Kidney (tissue), 14 donors: ENCODE measurements around the gene HMGB4. TPM values are rescaled to one million over a fixed set of nuclear protein-coding genes. Genes with fewer than 3 reads are reported as not detected.
A peak's percentile ranks its signal among the peaks of the same experiment; 100 is the strongest.

ENCODE experiments used
- DNase-seq, 5 donors: peaks; one replicate each; pipeline ENCODE4 v3.0.0-alpha.2; 2013 to 2020
- FAIRE-seq: peaks from 2 replicates; lab custom pipeline; 2012; peaks lifted over from hg19 to GRCh38; lab: Jason Lieb, UNC
- H3K27ac ChIP-seq, 2 donors: one replicate each; pipeline ENCODE4 v1.7.0; 2013; ENCODE audit warnings: low read depth in 2 of 2, low read length in 2 of 2, inconsistent platforms in 1 of 2
- H3K27me3 ChIP-seq: one replicate; pipeline ENCODE4 v1.7.1; 2013; ENCODE audit warnings: low read length, inconsistent platforms; ENCODE audit not compliant: control insufficient read depth, insufficient read depth
- H3K36me3 ChIP-seq, 3 donors: one replicate each; pipeline versions ENCODE4 v1.7.0 to v1.7.1; 2013; ENCODE audit warnings: low read length in 3 of 3, control low read depth in 1 of 3, inconsistent platforms in 1 of 3; ENCODE audit not compliant: insufficient read depth in 3 of 3, control insufficient read depth in 2 of 3
- H3K4me1 ChIP-seq, 3 donors: one replicate each; pipeline versions ENCODE4 v1.7.0 to v1.7.1; 2013; ENCODE audit warnings: low read length in 3 of 3, inconsistent platforms in 1 of 3, low read depth in 1 of 3; ENCODE audit not compliant: control insufficient read depth in 2 of 3, insufficient read depth in 2 of 3
- H3K4me3 ChIP-seq, 3 donors: one replicate each; pipeline versions ENCODE4 v1.7.0 to v1.8.1; 2013; ENCODE audit warnings: low read length in 3 of 3, control low read depth in 1 of 3, inconsistent platforms in 1 of 3
- H3K9ac ChIP-seq, 3 donors: one replicate each; pipeline versions ENCODE4 v1.7.0 to v1.7.1; 2013; ENCODE audit warnings: low read length in 3 of 3, control low read depth in 1 of 3, inconsistent platforms in 1 of 3
- H3K9me3 ChIP-seq, 3 donors: one replicate each; pipeline versions ENCODE4 v1.7.0 to v1.7.1; 2013; ENCODE audit warnings: low read length in 3 of 3, control low read depth in 1 of 3, inconsistent platforms in 1 of 3; ENCODE audit not compliant: control insufficient read depth in 2 of 3, insufficient read depth in 1 of 3
- intact Hi-C: fragments of 100-400 bp; cut with DNase I; formaldehyde crosslinking; loops from one replicate; pipeline ENCODE4 v1.11.1; 2022
- polyA plus RNA-seq: library from polyadenylated mRNA; stranded (reverse); fragments of 350-450 nt; fragmentation: Illumina TruSeq; extraction: RNeasy Lipid Tissue Mini Kit (QIAGEN cat#74804); gene quantifications from one replicate; pipeline ENCODE4 v1.2.3, GENCODE V29; 2014; ENCODE audit warnings: low read depth, low replicate concordance; ENCODE audit not compliant: insufficient read depth
- total RNA-seq: library from RNA; stranded (reverse); fragmentation: NEBNext Ultra II Directional; extraction: Animal tissue kit (Norgen Biotek cat#: 25700); gene quantifications from one replicate; pipeline ENCODE4 v1.2.1, GENCODE V29; 2021
- TF ChIP-seq, protein P1 (sequence below): IDR thresholded peaks from 3 replicates; pipeline ENCODE4 v1.5.1; 2012; ENCODE audit warnings: mild to moderate bottlenecking, moderate library complexity, borderline replicate concordance; ENCODE audit not compliant: insufficient read depth; ENCODE audit errors: extremely low read depth
- donor health status: control.
- donor health status: control.
- donor health status: control.
- donor health status: control.
- donor health status: control.
- donor health status: DM: yes; HTN: yes; CAD: no.
- donor health status: Normal renal cell carcinoma (clear cell type).

HMGB4 gene
- total and polyA plus RNA-seq, 2 donors from 2014 or later, result not detected

DNA sequence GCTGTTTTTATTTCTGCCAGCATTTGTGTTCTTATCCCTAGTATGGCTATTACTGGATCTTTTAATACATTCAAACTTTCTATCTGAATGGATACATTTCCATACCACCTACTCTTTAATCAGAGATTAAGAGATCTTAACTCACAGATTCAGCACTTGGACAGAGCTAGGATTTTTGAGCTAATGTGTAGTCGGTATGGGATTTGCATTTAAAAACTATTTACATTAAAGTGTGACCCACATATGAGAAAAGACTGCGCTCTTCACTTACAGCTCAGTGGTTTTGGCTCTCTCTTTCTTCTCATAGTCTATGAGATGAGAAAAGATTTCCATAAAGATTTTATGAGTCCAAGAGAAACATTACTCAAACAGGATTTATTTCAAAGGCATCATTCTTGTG lies 16.4 kb downstream of the HMGB4 start:
- TF ChIP-seq, protein P1, sequence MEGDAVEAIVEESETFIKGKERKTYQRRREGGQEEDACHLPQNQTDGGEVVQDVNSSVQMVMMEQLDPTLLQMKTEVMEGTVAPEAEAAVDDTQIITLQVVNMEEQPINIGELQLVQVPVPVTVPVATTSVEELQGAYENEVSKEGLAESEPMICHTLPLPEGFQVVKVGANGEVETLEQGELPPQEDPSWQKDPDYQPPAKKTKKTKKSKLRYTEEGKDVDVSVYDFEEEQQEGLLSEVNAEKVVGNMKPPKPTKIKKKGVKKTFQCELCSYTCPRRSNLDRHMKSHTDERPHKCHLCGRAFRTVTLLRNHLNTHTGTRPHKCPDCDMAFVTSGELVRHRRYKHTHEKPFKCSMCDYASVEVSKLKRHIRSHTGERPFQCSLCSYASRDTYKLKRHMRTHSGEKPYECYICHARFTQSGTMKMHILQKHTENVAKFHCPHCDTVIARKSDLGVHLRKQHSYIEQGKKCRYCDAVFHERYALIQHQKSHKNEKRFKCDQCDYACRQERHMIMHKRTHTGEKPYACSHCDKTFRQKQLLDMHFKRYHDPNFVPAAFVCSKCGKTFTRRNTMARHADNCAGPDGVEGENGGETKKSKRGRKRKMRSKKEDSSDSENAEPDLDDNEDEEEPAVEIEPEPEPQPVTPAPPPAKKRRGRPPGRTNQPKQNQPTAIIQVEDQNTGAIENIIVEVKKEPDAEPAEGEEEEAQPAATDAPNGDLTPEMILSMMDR, result no peak
- no peak overlapping the region for H3K4me3 ChIP-seq
- DNase-seq, result peak in 1 of 5 donors; percentile 42
- no peak for FAIRE-seq
- H3K36me3 ChIP-seq, result no peaks in the 10 kb centered on the region
- H3K9ac ChIP-seq, result no peak overlapping the region
- no peaks in the 10 kb centered on the region for H3K9me3 ChIP-seq
- no peaks in the 10 kb centered on the region for H3K27me3 ChIP-seq
- H3K4me1 ChIP-seq, result no peaks in the 10 kb centered on the region
- H3K27ac ChIP-seq, result no peak overlapping the region
- intact Hi-C loops, result no loop called here

DNA sequence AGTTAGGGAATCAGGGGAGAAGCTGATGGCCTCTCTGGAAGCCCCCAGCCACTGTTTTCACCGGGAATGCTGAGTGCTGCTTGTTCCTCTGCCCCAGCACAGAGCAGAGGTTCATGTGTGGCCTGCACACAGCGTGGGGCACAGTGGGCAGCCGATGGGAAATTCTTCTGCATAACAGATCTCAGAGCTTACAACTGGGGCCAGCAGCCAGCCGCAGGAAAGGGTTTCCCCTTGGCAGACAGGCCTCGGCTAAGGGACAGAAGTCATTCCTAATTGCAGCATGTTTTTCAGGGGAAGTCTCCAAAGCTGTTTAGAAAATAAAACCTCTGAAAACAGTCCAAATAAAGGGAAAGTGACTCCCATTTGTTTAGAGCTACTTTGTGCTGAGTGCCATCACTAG lies 22.6 kb downstream of the HMGB4 start:
- Histone ChIP-seq H3K4me1 (no peaks in the 10 kb centered on the region), H3K9me3 (no peaks in the 10 kb centered on the region), H3K4me3 (no peak overlapping the region), H3K36me3 (no peaks in the 10 kb centered on the region), H3K27me3 (no peaks in the 10 kb centered on the region), H3K27ac (no peak overlapping the region), H3K9ac (no peak overlapping the region)
- DNase-seq, result no peak
- intact Hi-C loops, result no loop called here
- FAIRE-seq, result no peak
- TF ChIP-seq, protein P1, result no peak

DNA sequence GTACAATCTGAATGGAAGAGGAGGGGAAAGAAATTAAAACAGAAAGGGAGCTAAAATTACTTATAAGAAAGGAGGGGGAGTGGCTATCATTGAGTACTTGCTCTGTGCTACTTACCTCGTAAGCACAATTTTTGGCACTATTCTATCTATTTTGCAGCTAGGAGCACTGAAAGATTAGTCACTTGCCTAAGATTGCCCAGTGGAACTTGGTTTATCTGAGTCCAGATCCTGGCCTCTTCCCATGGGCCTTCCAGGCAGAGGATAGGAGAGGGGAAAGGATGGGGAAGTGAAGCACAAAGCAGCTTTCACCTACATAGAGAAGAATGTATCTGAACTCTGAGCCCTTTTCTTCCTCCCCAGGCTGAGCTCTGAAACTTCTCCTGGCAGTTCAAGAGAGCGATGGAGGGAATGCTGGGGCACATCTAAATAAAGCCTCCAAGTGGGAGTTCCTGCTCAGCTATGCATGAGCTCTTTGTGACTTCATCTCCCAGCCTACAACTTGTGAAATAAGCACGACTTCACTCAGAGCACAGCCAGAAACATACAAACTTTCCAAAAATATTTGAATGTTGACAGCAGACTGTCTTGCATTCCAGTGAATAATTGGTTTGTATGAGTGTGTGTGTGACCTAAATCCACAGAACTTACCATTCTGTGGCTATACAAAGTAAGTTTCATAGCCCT lies 29.4 kb downstream of the HMGB4 start:
- Histone ChIP-seq H3K9me3 (no peaks in the 10 kb centered on the region), H3K4me3 (no peak overlapping the region), H3K9ac (no peak overlapping the region), H3K4me1 (no peaks in the 10 kb centered on the region), H3K36me3 (no peaks in the 10 kb centered on the region), H3K27me3 (no peaks in the 10 kb centered on the region), H3K27ac (peak overlapping the region; percentile 13 to 55)
- FAIRE-seq, result no peak
- intact Hi-C loops, result no loop called here
- peak in 2 of 5 donors; percentile 9 to 35 for DNase-seq
- TF ChIP-seq, protein P1, result no peak
